GM19463 (cell line): ENCODE results near the gene SYF2.
"Not testable (repeated sequence)": the region's sequence is repeated elsewhere in the genome, so short reads cannot be mapped to it uniquely, and the experiment has no call there.

Source experiments
- ATAC-seq: cut with Tn5 transposase; IDR thresholded peaks from one replicate; pipeline ENCODE4 v1.9.1; 2021; ENCODE audit warnings: mild to moderate bottlenecking, moderate library complexity; ENCODE audit not compliant: unreplicated experiment

The SYF2 gene

GRCh38 chr1:25209516-25209915 is 22.8 kb downstream of the SYF2 start:
- ATAC-seq: no peak

- no peak for ATAC-seq
These were observed 23.6 kb downstream of the SYF2 start for GRCh38 chr1:25208561-25209222.

GRCh38 chr1:25208092-25208491 is 24.2 kb downstream of the SYF2 start:
- no peak for ATAC-seq

GRCh38 chr1:25206201-25206600 is 26.1 kb downstream of the SYF2 start:
- ATAC-seq: no peak

GRCh38 chr1:25205786-25206185 is 26.5 kb downstream of the SYF2 start:
- no peak for ATAC-seq

GRCh38 chr1:25204797-25205480 is 27.4 kb downstream of the SYF2 start:
- ATAC-seq: no peak

GRCh38 chr1:25201006-25201405 is 31.3 kb downstream of the SYF2 start:
- ATAC-seq: no peak

GRCh38 chr1:25199819-25200620 is 32.3 kb downstream of the SYF2 start:
- no peak for ATAC-seq

- ATAC-seq: no peak
These were observed 33.5 kb downstream of the SYF2 start for GRCh38 chr1:25198663-25199252.

GRCh38 chr1:25197982-25198662 is 34.2 kb downstream of the SYF2 start:
- no peak for ATAC-seq

GRCh38 chr1:25197235-25197975 is 34.9 kb downstream of the SYF2 start:
- ATAC-seq: no peak

- no peak for ATAC-seq
These were observed 35.5 kb downstream of the SYF2 start for GRCh38 chr1:25196830-25197229.

- ATAC-seq: no peak
These were observed 36.5 kb downstream of the SYF2 start for GRCh38 chr1:25195835-25196234.

GRCh38 chr1:25194572-25195020 is 37.7 kb downstream of the SYF2 start:
- no peak for ATAC-seq

GRCh38 chr1:25194054-25194453 is 38.2 kb downstream of the SYF2 start:
- ATAC-seq: no peak

GRCh38 chr1:25193229-25193628 is 39.1 kb downstream of the SYF2 start:
- no peak for ATAC-seq

GRCh38 chr1:25192154-25192553 is 40.1 kb downstream of the SYF2 start:
- no peak for ATAC-seq

- no peak for ATAC-seq
These were observed 42.0 kb downstream of the SYF2 start for GRCh38 chr1:25190260-25190659.

- not testable (repeated sequence) for ATAC-seq
These were observed 44.4 kb downstream of the SYF2 start for GRCh38 chr1:25187904-25188303.

GRCh38 chr1:25187077-25187476 is 45.2 kb downstream of the SYF2 start:
- ATAC-seq: no peak
